Subcutaneous abdominal adipose tissue (tissue), 5 donors: ENCODE results near the gene GLTP.
A peak's percentile ranks its signal among the peaks of the same experiment; 100 is the strongest.

Source experiments
- H3K27ac ChIP-seq: one replicate; pipeline ENCODE4 v1.7.0; 2013; ENCODE audit warnings: low read depth, mild to moderate bottlenecking, inconsistent platforms, low read length, moderate library complexity
- H3K27me3 ChIP-seq, 5 donors: one replicate each; pipeline ENCODE4 v1.7.0; 2013; ENCODE audit warnings: low read length in 5 of 5, inconsistent platforms in 1 of 5; ENCODE audit not compliant: control insufficient read depth in 5 of 5, insufficient read depth in 4 of 5
- H3K36me3 ChIP-seq, 5 donors: one replicate each; pipeline ENCODE4 v1.7.0; 2013; ENCODE audit warnings: low read length in 5 of 5; ENCODE audit not compliant: control insufficient read depth in 5 of 5, insufficient read depth in 5 of 5
- H3K4me1 ChIP-seq, 5 donors: one replicate each; pipeline ENCODE4 v1.7.0; 2013; ENCODE audit warnings: low read length in 5 of 5, mild to moderate bottlenecking in 3 of 5, moderate library complexity in 1 of 5; ENCODE audit not compliant: control insufficient read depth in 5 of 5, insufficient read depth in 5 of 5
- H3K4me3 ChIP-seq, 5 donors: one replicate each; pipeline ENCODE4 v1.7.0; 2013; ENCODE audit warnings: low read length in 5 of 5, low read depth in 1 of 5
- H3K9ac ChIP-seq, 5 donors: one replicate each; pipeline ENCODE4 v1.7.0; 2013; ENCODE audit warnings: low read length in 5 of 5, mild to moderate bottlenecking in 4 of 5, moderate library complexity in 3 of 5
- H3K9me3 ChIP-seq, 5 donors: one replicate each; pipeline ENCODE4 v1.7.0; 2013; ENCODE audit warnings: low read length in 5 of 5; ENCODE audit not compliant: control insufficient read depth in 5 of 5
- donor health status: healthy.
- donor health status: healthy.
- donor health status: healthy.
- donor health status: healthy.
- donor health status: healthy.

GLTP gene

GRCh38 chr12:109807954-109808643 is 72.2 kb downstream of the GLTP start:
- no peaks in the 10 kb centered on the region for H3K36me3 ChIP-seq
- H3K27ac ChIP-seq, result no peak overlapping the region
- no peaks in the 10 kb centered on the region for H3K9me3 ChIP-seq
- H3K4me1 ChIP-seq, result peaks cover 0 to 4% (median 3%) of the 10 kb centered on the region in 5 donors
- no peaks in the 10 kb centered on the region for H3K27me3 ChIP-seq
- no peak overlapping the region for H3K4me3 ChIP-seq
- H3K9ac ChIP-seq, result no peak overlapping the region

GRCh38 chr12:109804820-109805761 is 75.2 kb downstream of the GLTP start:
- Histone ChIP-seq H3K9ac (no peak overlapping the region), H3K4me3 (no peak overlapping the region), H3K36me3 (peaks cover 0 to 4% (median 0%) of the 10 kb centered on the region in 5 donors), H3K9me3 (no peaks in the 10 kb centered on the region), H3K27me3 (no peaks in the 10 kb centered on the region), H3K27ac (no peak overlapping the region), H3K4me1 (peaks cover 0 to 4% (median 3%) of the 10 kb centered on the region in 5 donors)

GRCh38 chr12:109803678-109804077 is 76.7 kb downstream of the GLTP start:
- Histone ChIP-seq H3K4me1 (peaks cover 0 to 4% (median 3%) of the 10 kb centered on the region in 5 donors), H3K9me3 (no peaks in the 10 kb centered on the region), H3K4me3 (no peak overlapping the region), H3K27me3 (no peaks in the 10 kb centered on the region), H3K36me3 (peaks cover 0 to 4% (median 0%) of the 10 kb centered on the region in 5 donors), H3K27ac (no peak overlapping the region), H3K9ac (no peak overlapping the region)

GRCh38 chr12:109802828-109803227 is 77.5 kb downstream of the GLTP start:
- H3K27ac ChIP-seq, result no peak overlapping the region
- H3K4me3 ChIP-seq, result no peak overlapping the region
- H3K36me3 ChIP-seq, result peaks cover 0 to 7% (median 0%) of the 10 kb centered on the region in 5 donors
- H3K4me1 ChIP-seq, result peaks cover 0 to 4% (median 3%) of the 10 kb centered on the region in 5 donors
- peak overlapping the region in 2 of 5 donors; percentile 6 to 25 for H3K9ac ChIP-seq
- peaks cover 0 to 2% (median 0%) of the 10 kb centered on the region in 5 donors for H3K27me3 ChIP-seq
- no peaks in the 10 kb centered on the region for H3K9me3 ChIP-seq
